Fibroblast of skin of left quadriceps (primary cell): Measurements from ENCODE around the gene PCDH19.

Experiments used
- DNase-seq, 2 experiments: peaks; one replicate each; pipeline ENCODE4 v3.0.0-alpha.2; 2013; ENCODE audit warnings: low read depth in 2 of 2

Gene PCDH19

DNA sequence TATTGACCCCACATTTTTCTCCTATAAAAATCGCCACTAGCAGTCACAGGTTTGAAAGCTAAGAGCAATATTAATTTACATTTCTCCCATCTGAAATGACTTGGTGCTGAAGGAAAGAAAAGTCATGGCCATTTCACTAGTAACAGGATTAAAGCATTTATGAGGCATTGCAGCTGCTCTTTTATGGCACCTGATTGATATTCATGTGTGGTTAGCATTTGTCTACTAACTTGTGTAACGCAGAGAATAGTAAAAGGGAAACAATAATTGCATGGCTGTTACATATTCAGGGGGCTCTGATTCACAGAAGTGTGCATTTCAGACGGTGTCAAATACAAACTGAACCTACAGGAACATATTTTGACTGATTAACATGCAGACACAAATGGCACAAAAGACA lies 5.2 kb downstream of the PCDH19 start:
- DNase-seq = no peak

- no peak for DNase-seq
Measured at GRCh38 chrX:100395781-100396180, 14.3 kb downstream of the PCDH19 start.

- DNase-seq = peak; percentile 21
Measured at GRCh38 chrX:100381619-100382018, 28.5 kb downstream of the PCDH19 start.

- DNase-seq = peak; percentile 20 to 23
Measured at GRCh38 chrX:100379388-100379986, 30.6 kb downstream of the PCDH19 start.

DNA sequence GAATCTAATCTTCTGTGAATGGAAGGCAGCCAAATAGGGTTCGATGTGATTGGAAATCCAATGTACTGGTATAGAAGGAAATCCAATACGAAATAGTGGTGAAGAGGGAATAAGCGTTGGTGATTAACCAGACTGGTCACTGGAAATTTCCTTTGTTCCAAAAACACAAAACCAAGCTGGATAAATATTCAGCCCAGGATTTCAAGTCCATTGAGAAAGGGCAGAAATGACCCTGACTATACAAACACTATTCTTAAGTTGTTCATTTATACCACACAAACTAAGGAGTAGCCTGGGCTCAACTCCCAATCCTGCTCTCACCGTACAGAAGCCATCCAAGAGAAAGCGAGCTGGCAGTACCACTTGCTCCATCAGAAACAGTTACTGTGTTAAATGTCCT lies 32.2 kb downstream of the PCDH19 start:
- DNase-seq = no peak

- DNase-seq = peak; percentile 68 to 76
Measured at GRCh38 chrX:100376576-100376975, 33.5 kb downstream of the PCDH19 start.

DNA sequence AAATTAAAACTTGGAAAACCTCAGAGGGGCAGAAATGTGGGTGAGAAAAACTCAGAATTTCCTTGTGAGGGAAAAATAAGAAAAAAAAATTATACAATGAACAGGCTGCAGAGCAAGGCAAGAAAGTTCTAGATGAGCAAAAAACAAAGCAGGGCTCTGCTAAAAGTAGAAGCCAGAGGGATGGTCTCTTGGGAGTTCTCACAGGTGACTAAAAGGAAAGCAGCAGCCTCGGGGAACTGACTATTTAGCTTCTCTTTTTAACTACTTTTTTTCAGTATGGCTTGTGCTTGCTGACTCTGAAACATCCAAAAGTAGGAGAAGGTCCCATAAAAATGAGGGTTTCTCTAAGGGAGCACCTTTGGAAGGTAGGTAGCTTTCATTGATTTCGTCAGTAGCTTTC lies 36.4 kb downstream of the PCDH19 start:
- no peak for DNase-seq

GRCh38 chrX:100368167-100368566 lies 41.9 kb downstream of the PCDH19 start:
- DNase-seq = no peak

- no peak for DNase-seq
Measured at GRCh38 chrX:100363896-100364295, 46.2 kb downstream of the PCDH19 start.

GRCh38 chrX:100358766-100359165 lies 51.3 kb downstream of the PCDH19 start:
- no peak for DNase-seq

DNA sequence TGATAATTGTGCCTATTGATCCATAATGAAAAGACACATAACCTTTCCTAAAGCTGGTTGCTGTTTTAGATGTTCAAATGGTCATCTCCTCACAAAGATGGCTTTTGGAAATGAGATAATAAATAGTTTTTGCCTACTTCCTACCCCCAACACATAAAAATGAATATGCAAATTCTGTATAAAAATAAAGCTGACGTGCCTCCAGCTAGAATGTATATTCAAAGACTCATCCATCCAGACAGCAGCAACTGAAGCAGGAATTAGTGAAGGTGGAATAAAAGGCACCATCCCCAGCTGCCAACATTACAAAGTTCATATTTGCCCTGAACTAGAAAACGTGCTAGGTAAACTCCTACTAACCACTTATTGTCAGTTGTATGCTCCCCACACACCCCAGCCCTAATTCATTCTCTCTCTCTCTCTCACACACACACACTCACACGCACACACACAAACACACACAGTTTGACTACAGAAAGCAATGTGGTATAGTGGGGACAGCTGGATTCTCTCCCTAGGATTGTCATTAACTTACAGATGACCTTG lies 53.6 kb downstream of the PCDH19 start:
- no peak for DNase-seq

DNA sequence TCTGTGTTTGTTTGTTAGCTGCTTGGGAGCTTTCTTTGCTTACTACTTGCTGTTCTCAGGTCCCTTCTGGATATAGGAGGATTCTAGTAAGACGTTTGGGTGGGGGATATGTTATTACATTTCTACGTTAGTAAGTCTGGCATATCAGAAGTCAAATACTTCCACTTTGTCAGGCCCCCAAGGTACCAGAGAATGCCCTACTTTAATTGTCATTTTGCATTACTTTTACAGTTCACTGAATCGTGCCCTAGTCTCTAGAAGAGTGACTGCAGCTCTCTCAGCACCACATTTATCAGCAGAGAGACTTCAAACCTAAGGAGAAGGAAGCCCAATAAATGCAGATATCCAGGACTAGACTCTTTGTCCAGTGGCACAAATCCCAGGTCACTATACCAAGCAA lies 54.4 kb downstream of the PCDH19 start:
- no peak for DNase-seq

DNA sequence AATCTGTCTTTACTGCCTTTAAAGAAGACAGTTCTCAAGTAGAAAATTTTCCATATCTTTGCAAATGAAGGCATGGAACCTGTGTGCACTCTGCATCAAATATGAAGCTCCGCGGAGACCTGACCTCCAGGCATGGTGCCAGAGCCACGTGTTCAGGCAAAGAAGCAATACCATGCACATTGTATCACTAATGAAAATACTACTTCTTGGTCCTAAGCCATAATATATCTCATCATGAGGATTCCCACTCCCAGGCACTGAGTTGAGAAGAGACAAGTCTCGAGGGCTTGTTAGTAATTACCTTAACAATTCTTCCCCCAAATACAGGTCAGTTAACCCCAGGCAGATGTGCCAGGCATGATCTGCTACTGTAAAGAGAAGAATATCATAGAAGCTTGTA lies 56.7 kb downstream of the PCDH19 start:
- DNase-seq = no peak

GRCh38 chrX:100350704-100351489 lies 59.2 kb downstream of the PCDH19 start:
- DNase-seq = no peak

DNA sequence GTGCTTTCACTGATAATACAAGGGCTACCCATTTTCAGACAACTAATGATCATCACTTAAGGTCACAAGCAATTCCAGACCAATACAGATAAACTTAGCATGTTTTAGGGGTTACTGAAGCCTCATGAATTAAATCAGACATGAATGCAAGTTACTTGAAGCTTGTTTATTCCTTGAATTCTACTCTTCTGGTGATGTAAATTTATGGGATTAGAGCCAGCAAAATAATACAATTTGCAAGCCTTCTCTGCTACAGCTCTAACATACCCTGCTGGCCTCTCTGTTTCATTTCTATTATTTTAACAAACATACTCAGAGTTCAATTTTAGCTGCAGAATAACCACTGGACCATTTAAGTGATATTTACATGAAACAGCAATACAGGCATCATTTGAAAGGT lies 60.7 kb downstream of the PCDH19 start:
- DNase-seq = no peak

DNA sequence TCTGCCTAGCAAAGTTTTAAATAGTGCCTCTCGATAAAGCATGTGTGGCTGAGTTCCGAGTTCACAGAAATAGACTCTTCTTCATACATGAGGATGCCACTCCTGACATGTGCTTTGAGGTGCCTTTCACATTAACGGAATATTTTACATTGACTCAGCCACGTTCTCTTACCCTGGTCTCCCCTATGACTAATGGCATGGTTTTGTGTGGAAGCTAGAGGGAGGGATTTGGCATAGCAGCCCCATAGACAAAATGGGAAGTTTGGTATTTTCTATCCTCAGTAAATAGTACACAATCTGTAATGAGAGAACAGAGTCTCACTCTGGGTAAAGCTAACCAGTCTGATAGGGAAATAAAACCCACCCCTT lies 68.9 kb downstream of the PCDH19 start:
- peak in 1 of 2 experiments; percentile 8 for DNase-seq

DNA sequence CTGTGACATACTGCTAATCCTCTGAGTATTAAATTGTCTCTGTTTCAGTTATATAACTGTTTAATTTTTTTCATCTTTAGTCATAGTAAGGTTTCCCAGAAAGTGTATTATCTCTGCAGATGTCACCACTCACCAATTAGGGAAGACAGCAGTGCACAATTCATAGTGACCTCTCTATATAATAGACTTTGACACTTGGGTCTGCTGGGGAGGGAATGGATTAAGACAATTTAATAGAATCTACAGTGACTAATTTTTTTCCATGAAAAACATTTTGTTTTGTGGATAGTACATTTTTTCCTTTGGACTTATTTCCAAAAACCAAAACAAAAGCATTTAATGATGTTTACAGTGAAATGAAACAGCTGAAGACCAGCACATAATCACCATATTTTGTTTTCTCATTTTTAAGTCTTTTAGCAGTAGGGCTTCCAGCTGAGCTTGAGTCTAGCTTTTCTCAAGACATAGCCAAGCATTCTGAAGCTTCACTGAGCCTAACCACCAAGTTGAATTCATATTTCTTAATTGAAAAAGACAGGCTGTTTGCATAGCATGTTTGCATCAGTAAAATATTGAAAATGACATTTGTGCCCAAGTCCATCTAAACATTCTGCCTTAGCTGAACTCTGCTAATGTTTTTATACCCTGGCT lies 69.5 kb downstream of the PCDH19 start:
- no peak for DNase-seq

DNA sequence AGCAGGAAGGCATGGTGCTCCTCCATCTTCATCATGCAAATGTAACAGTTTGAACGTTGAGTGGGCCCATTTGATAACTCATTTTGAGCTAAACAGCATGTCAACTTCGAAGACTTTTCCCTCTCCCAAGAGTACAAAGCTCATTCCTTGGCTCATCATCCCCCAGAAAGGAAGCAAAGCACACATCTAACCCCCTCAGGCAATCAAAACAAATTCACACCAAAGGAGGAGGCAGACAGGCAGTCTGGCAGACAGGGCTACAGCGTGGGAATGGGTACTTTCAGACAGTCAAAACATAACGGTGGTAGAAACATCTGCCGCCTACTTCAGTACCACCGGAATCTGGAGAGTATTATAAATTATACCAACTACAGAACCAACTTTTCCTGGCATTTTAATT lies 81.7 kb downstream of the PCDH19 start:
- DNase-seq = no peak

- DNase-seq = no peak
Measured at GRCh38 chrX:100319716-100320115, 90.4 kb downstream of the PCDH19 start.

DNA sequence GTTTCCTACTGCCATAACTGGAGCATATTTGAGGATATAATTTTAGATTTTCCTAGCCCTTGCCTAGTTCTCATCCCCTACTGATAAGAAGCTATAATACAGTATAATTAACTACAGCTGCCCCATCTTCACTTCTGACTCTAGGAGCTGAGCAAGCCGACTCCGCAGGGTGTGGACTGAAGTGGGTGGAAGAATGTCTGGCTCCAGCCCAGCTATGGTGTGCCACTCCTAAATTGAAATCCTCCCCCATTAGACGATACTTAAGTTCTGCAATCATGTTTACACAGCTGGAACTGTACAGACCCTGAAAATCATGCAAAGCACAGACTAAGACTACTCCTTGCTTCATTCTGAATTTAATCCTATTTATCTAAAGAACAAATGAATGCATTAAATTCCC lies 93.1 kb downstream of the PCDH19 start:
- peak; percentile 58 to 63 for DNase-seq

- peak in 1 of 2 experiments; percentile 12 for DNase-seq
Measured at GRCh38 chrX:100315566-100315965, 94.5 kb downstream of the PCDH19 start.

- no peak for DNase-seq
Measured at GRCh38 chrX:100299559-100299958, 110.5 kb downstream of the PCDH19 start.

GRCh38 chrX:100297728-100298127 lies 112.3 kb downstream of the PCDH19 start:
- DNase-seq = no peak
